GM23248 (cell line): ENCODE measurements around the gene TSPAN4. TPM values are rescaled to one million over a fixed set of nuclear protein-coding genes. Genes with fewer than 3 reads are reported as not detected.

Source experiments
- DNase-seq: peaks from one replicate; pipeline ENCODE4 v3.0.0-alpha.2; 2015
- H2AFZ ChIP-seq: fragments of 200-600 bp; sonication (generic); 2 replicates; pipeline ENCODE4 v1.6.1; 2016; ENCODE audit warnings: antibody characterized with exemption
- H3F3A ChIP-seq: fragments of 200-600 bp; sonication (generic); 2 replicates; pipeline ENCODE4 v1.6.1; 2016; ENCODE audit warnings: mild to moderate bottlenecking, antibody characterized with exemption, mixed run types; ENCODE audit not compliant: insufficient read depth
- H3K27ac ChIP-seq: fragments of 200-600 bp; sonication (generic); 2 replicates; pipeline ENCODE4 v1.5.1; 2016; ENCODE audit warnings: mild to moderate bottlenecking
- H3K27me3 ChIP-seq: fragments of 200-600 bp; sonication (generic); replicated peaks from 2 replicates; pipeline ENCODE4 v1.6.1; 2016; ENCODE audit warnings: mild to moderate bottlenecking; ENCODE audit not compliant: insufficient read depth
- H3K36me3 ChIP-seq: fragments of 200-600 bp; sonication (generic); 2 replicates; pipeline ENCODE4 v1.6.1; 2016; ENCODE audit warnings: low read depth, mild to moderate bottlenecking
- H3K4me1 ChIP-seq: fragments of 200-600 bp; sonication (generic); 2 replicates; pipeline ENCODE4 v1.6.1; 2016; ENCODE audit warnings: mild to moderate bottlenecking; ENCODE audit not compliant: insufficient read depth
- H3K4me2 ChIP-seq: fragments of 200-600 bp; sonication (generic); one replicate; pipeline ENCODE4 v1.6.1; 2016; ENCODE audit warnings: mild to moderate bottlenecking; ENCODE audit not compliant: unreplicated experiment
- H3K4me3 ChIP-seq: fragments of 200-600 bp; sonication (generic); 2 replicates; pipeline ENCODE4 v1.5.1; 2016; ENCODE audit warnings: mild to moderate bottlenecking
- H3K79me2 ChIP-seq: fragments of 200-600 bp; sonication (generic); 2 replicates; pipeline ENCODE4 v1.6.1; 2016; ENCODE audit warnings: mild to moderate bottlenecking; ENCODE audit not compliant: insufficient read depth
- H3K9ac ChIP-seq: fragments of 200-600 bp; sonication (generic); 2 replicates; pipeline ENCODE4 v1.6.1; 2016; ENCODE audit warnings: mild to moderate bottlenecking
- H3K9me2 ChIP-seq: fragments of 200-600 bp; sonication (generic); 2 replicates; pipeline ENCODE4 v1.6.1; 2016; ENCODE audit warnings: mixed run types, mild to moderate bottlenecking, moderate library complexity; ENCODE audit not compliant: insufficient read depth
- H3K9me3 ChIP-seq: fragments of 200-600 bp; sonication (generic); one replicate; pipeline ENCODE4 v1.6.1; 2017; ENCODE audit warnings: low read depth
- H4K20me1 ChIP-seq: fragments of 200-600 bp; sonication (generic); 2 replicates; pipeline ENCODE4 v1.6.0; 2016; ENCODE audit not compliant: insufficient read depth
- EZH2 ChIP-seq: fragments of 200-600 bp; sonication (generic); IDR thresholded peaks from 2 replicates; pipeline ENCODE4 v1.6.1; 2018; ENCODE audit warnings: antibody characterized with exemption, mild to moderate bottlenecking; ENCODE audit not compliant: insufficient read depth, poor library complexity, severe bottlenecking
- EZH2phosphoT487 ChIP-seq: fragments of 200-600 bp; sonication (generic); IDR thresholded peaks from 2 replicates; pipeline ENCODE4 v1.6.1; 2018; ENCODE audit warnings: antibody characterized with exemption, moderate library complexity, mild to moderate bottlenecking, low read depth; ENCODE audit not compliant: insufficient read depth
- WGBS, 2 experiments: methylation state at CpG; one replicate each; pipeline ENCODE4 v1.1.6; 2015 to 2017; ENCODE audit warnings: low lambda C conversion rate in 2 of 2, low coverage in 1 of 2; ENCODE audit errors: missing lambda C conversion rate in 2 of 2; 5-methylcytosine and 5-hydroxymethylcytosine counted together
- in situ Hi-C: fragments of 300-500 bp; cut with MboI; formaldehyde crosslinking; loops from 2 replicates; pipeline ENCODE4 v1.15.0; 2020
- polyA plus RNA-seq: library from polyadenylated mRNA; unstranded; fragments of >200 nt; fragmentation: Nextera tagmentation; extraction: Ambion mirVana; gene quantifications from 2 replicates; pipeline ENCODE4 v1.2.1, GENCODE V29; 2016
- total RNA-seq: library from RNA; depleted of rRNA; stranded (reverse); fragments of >200 nt; shearing (Covaris generic); gene quantifications from 2 replicates; pipeline ENCODE4 v1.2.3, GENCODE V29; 2014

The TSPAN4 gene
- total and polyA plus RNA-seq, 2 experiments from 2014 or later, result 343 to 393 TPM

GRCh38 chr11:801097-801780 lies 41.4 kb upstream of the TSPAN4 start:
- Histone ChIP-seq H3K4me1 (peaks cover 6% of the 10 kb centered on the region), H2AFZ (no peak overlapping the region), H3K4me2 (no peak overlapping the region), H3K36me3 (no peaks in the 10 kb centered on the region; the same call in 1 of the 2 replicates), H3K27ac (no peak overlapping the region), H4K20me1 (no peaks in the 10 kb centered on the region), H3K9me3 (no peaks in the 10 kb centered on the region), H3K9ac (no peak overlapping the region), H3K9me2 (no peaks in the 10 kb centered on the region), H3K27me3 (no peaks in the 10 kb centered on the region), H3F3A (peaks cover 4% of the 10 kb centered on the region; the same call in 1 of the 2 replicates), H3K4me3 (no peak overlapping the region), H3K79me2 (no peaks in the 10 kb centered on the region)
- no peak for DNase-seq
- in situ Hi-C loops, result no loop called here
- 92 to 93% methylated on average over 14 to 20 of the region's 20 CpGs for WGBS, 2 experiments
- TF ChIP-seq EZH2, result no peak
- no peak for TF ChIP-seq EZH2phosphoT487

- H3K36me3 ChIP-seq, result no peaks in the 10 kb centered on the region; the same call in 1 of the 2 replicates
- in situ Hi-C loops, result no loop called here
- WGBS, 2 experiments, result 96% methylated on average over 19 to 20 of the region's 21 CpGs
These were observed 40.5 kb upstream of the TSPAN4 start for GRCh38 chr11:802018-802617.

DNA sequence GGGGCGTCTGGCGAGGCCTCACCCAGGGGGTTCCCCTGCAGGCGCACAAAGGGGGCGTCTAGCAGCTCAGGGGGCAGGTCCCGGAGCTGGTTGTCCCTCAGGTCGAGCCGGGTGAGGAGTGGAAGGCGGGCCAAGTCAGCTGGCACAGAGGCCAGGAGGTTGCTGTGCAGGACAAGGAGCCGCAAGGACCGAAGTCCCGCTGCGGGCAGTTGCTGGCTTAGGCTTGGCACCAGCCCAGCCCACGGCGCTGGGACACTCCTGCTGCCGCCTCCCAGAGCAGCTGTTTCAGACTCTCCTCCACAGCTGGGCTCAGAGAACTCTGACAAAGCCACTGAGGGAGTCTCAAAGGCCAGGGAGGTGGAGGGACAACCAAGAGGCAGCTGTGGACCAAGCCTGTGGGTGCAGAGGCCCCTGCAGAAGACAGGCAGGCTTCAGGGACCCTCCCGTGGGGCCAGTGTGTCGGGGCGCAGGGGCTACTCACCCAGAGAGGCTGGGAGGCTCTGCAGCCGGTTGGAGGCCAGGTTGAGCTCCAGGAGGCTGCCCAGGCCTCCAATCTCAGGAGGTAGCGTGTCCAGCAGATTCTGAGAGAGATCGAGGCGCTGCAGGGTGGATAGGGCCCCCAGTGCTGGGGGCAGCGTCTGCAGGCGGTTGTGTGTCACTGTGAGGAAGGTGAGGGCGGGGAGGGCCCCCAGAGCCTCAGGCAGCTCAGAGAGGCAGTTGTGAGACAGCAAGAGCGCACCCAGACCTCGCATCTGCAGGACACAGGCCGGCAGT lies 39.8 kb upstream of the TSPAN4 start:
- no peaks in the 10 kb centered on the region for H3K9me2 ChIP-seq
- H3K27me3 ChIP-seq, result no peaks in the 10 kb centered on the region
- H3K9me3 ChIP-seq, result no peaks in the 10 kb centered on the region
- peaks cover 3% of the 10 kb centered on the region for H3K4me1 ChIP-seq
- no peak overlapping the region for H3K9ac ChIP-seq
- no peak overlapping the region for H3K27ac ChIP-seq
- no peak overlapping the region for H3K4me3 ChIP-seq
- in situ Hi-C loops, result no loop called here
- no peak for DNase-seq
- peaks cover 13% of the 10 kb centered on the region for H3K79me2 ChIP-seq
- H3F3A ChIP-seq, result no peaks in the 10 kb centered on the region
- no peak for TF ChIP-seq EZH2
- no peak for TF ChIP-seq EZH2phosphoT487
- 88% methylated on average over 28 of the region's 28 CpGs for WGBS, 2 experiments
- no peaks in the 10 kb centered on the region; the same call in 1 of the 2 replicates for H3K36me3 ChIP-seq
- H3K4me2 ChIP-seq, result no peak overlapping the region
- H4K20me1 ChIP-seq, result no peaks in the 10 kb centered on the region
- no peak overlapping the region for H2AFZ ChIP-seq

More at GRCh38 chr11:802018-802617, 40.5 kb upstream of the TSPAN4 start:
- TF ChIP-seq EZH2 (no peak), EZH2phosphoT487 (no peak)
- no peaks in the 10 kb centered on the region for H3K4me1 ChIP-seq
- no peak overlapping the region for H3K27ac ChIP-seq
- no peaks in the 10 kb centered on the region for H4K20me1 ChIP-seq
- no peak overlapping the region for H3K9ac ChIP-seq
- no peak for DNase-seq
- H2AFZ ChIP-seq, result no peak overlapping the region
- no peak overlapping the region for H3K4me3 ChIP-seq
- H3K4me2 ChIP-seq, result no peak overlapping the region
- H3K79me2 ChIP-seq, result peaks cover 5% of the 10 kb centered on the region; the same call in 1 of the 2 replicates
- H3K9me3 ChIP-seq, result no peaks in the 10 kb centered on the region
- H3K27me3 ChIP-seq, result no peaks in the 10 kb centered on the region
- H3K9me2 ChIP-seq, result no peaks in the 10 kb centered on the region
- no peaks in the 10 kb centered on the region for H3F3A ChIP-seq

- Histone ChIP-seq H3K4me3 (no peak overlapping the region), H3K9ac (no peak overlapping the region), H3F3A (no peaks in the 10 kb centered on the region), H3K79me2 (peaks cover 18% of the 10 kb centered on the region), H3K9me3 (no peaks in the 10 kb centered on the region), H3K4me2 (no peak overlapping the region), H3K27me3 (no peaks in the 10 kb centered on the region), H3K27ac (no peak overlapping the region), H3K9me2 (no peaks in the 10 kb centered on the region), H2AFZ (no peak overlapping the region), H3K36me3 (no peaks in the 10 kb centered on the region; the same call in 1 of the 2 replicates), H4K20me1 (no peaks in the 10 kb centered on the region), H3K4me1 (peaks cover 8% of the 10 kb centered on the region)
- in situ Hi-C loops, result no loop called here
- no peak for TF ChIP-seq EZH2phosphoT487
- TF ChIP-seq EZH2, result no peak
- WGBS, 2 experiments, result 89 to 93% methylated on average over 5 to 8 of the region's 8 CpGs
- no peak for DNase-seq
These were observed 39.2 kb upstream of the TSPAN4 start for GRCh38 chr11:803467-803742.
